Epithelial cell of esophagus (primary cell): ENCODE results near the gene KIF26B.
"Not testable (repeated sequence)": the region's sequence is repeated elsewhere in the genome, so short reads cannot be mapped to it uniquely, and the experiment has no call there.

Experiments used
- DNase-seq: peaks from one replicate; pipeline ENCODE4 v3.0.0; 2010; ENCODE audit warnings: low read depth
- H3K4me3 ChIP-seq: 2 replicates; pipeline ENCODE4 v1.5.1; 2011; ENCODE audit warnings: mild to moderate bottlenecking, low read length, control low read depth
- TF ChIP-seq, protein P1 (sequence below): IDR thresholded peaks from 2 replicates; pipeline ENCODE4 v1.5.1; 2011; ENCODE audit warnings: low read depth, mild to moderate bottlenecking, low read length, control low read depth, inconsistent platforms; ENCODE audit not compliant: insufficient read depth; ENCODE audit errors: missing control alignments

Gene KIF26B

GRCh38 chr1:245671966-245672767 lies 517.4 kb downstream of the KIF26B start:
- H3K4me3 ChIP-seq, result no peak overlapping the region
- TF ChIP-seq, protein P1, sequence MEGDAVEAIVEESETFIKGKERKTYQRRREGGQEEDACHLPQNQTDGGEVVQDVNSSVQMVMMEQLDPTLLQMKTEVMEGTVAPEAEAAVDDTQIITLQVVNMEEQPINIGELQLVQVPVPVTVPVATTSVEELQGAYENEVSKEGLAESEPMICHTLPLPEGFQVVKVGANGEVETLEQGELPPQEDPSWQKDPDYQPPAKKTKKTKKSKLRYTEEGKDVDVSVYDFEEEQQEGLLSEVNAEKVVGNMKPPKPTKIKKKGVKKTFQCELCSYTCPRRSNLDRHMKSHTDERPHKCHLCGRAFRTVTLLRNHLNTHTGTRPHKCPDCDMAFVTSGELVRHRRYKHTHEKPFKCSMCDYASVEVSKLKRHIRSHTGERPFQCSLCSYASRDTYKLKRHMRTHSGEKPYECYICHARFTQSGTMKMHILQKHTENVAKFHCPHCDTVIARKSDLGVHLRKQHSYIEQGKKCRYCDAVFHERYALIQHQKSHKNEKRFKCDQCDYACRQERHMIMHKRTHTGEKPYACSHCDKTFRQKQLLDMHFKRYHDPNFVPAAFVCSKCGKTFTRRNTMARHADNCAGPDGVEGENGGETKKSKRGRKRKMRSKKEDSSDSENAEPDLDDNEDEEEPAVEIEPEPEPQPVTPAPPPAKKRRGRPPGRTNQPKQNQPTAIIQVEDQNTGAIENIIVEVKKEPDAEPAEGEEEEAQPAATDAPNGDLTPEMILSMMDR, result no peak
- no peak for DNase-seq

- DNase-seq, H3K4me3 ChIP-seq: not testable (repeated sequence)
Observed at GRCh38 chr1:245672836-245673656, 518.3 kb downstream of the KIF26B start.

GRCh38 chr1:245673881-245674414 lies 519.2 kb downstream of the KIF26B start:
- TF ChIP-seq, protein P1, result no peak
- DNase-seq, result no peak
- H3K4me3 ChIP-seq, result no peak overlapping the region

- H3K4me3 ChIP-seq, result no peak overlapping the region
- TF ChIP-seq, protein P1, result no peak
- no peak for DNase-seq
Observed at GRCh38 chr1:245677461-245678240, 522.9 kb downstream of the KIF26B start.

GRCh38 chr1:245678860-245679411 lies 524.2 kb downstream of the KIF26B start:
- H3K4me3 ChIP-seq, result no peak overlapping the region
- no peak for DNase-seq
- TF ChIP-seq, protein P1, result no peak

GRCh38 chr1:245679821-245680780 lies 525.3 kb downstream of the KIF26B start:
- no peak overlapping the region for H3K4me3 ChIP-seq
- TF ChIP-seq, protein P1, result no peak

More at GRCh38 chr1:245679821-245680780, 525.3 kb downstream of the KIF26B start:
- no peak for DNase-seq
